Sigmoid colon (tissue), 7 donors: Measurements from ENCODE around the gene NCF2. TPM values are rescaled to one million over a fixed set of nuclear protein-coding genes. Genes with fewer than 3 reads are reported as not detected.
"Not testable (repeated sequence)": the region's sequence is repeated elsewhere in the genome, so short reads cannot be mapped to it uniquely, and the experiment has no call there.

Experiments
- DNase-seq: peaks from one replicate; pipeline ENCODE4 v3.0.0-alpha.2; 2019
- H3K27ac ChIP-seq, 4 donors: fragments of 200-600 bp; sonication (generic); one replicate each; pipeline ENCODE4 v1.5.1; 2016 to 2019; ENCODE audit warnings: mild to moderate bottlenecking in 1 of 4
- H3K27me3 ChIP-seq, 3 donors: fragments of 200-600 bp; sonication (generic); one replicate each; pipeline ENCODE4 v1.5.1; 2019; ENCODE audit warnings: mild to moderate bottlenecking in 1 of 3
- H3K36me3 ChIP-seq, 4 donors: fragments of 200-600 bp; sonication (generic); one replicate each; pipeline ENCODE4 v1.5.1; 2016 to 2019
- H3K4me1 ChIP-seq, 4 donors: fragments of 200-600 bp; sonication (generic); one replicate each; pipeline ENCODE4 v1.5.1; 2017 to 2019
- H3K4me3 ChIP-seq, 4 donors: fragments of 200-600 bp; sonication (generic); one replicate each; pipeline ENCODE4 v1.5.1; 2017 to 2019; ENCODE audit warnings: mild to moderate bottlenecking in 2 of 4, moderate library complexity in 1 of 4
- H3K9me3 ChIP-seq, 4 donors: fragments of 200-600 bp in 3 of 4; sonication (generic) in 3 of 4; one replicate each; pipeline versions ENCODE4 v1.5.1 to v1.6.1; 2013 to 2019
- CTCF ChIP-seq, 4 experiments: fragments of 450-650 bp in 3 of 4; fragments of 200-600 bp in 1 of 4; IDR thresholded peaks; one replicate each; pipeline ENCODE4 v1.5.1; 2016 to 2019; ENCODE audit warnings: antibody characterized with exemption in 4 of 4, mild to moderate bottlenecking in 3 of 4, moderate library complexity in 2 of 4
- EP300 ChIP-seq, 4 donors: sonication (generic); formaldehyde crosslinking; IDR thresholded peaks; one replicate each; pipeline ENCODE4 v1.6.1; 2017; ENCODE audit warnings: antibody characterized with exemption in 4 of 4
- POLR2A ChIP-seq, 2 donors: fragments of 450-650 bp; IDR thresholded peaks; one replicate each; pipeline ENCODE4 v1.6.1; 2016; ENCODE audit warnings: antibody characterized with exemption in 2 of 2, mild to moderate bottlenecking in 2 of 2, moderate library complexity in 2 of 2
- POLR2AphosphoS5 ChIP-seq, 4 donors: sonication (generic); formaldehyde crosslinking; IDR thresholded peaks; one replicate each; pipeline ENCODE4 v1.6.1; 2017; ENCODE audit warnings: antibody characterized with exemption in 4 of 4
- WGBS, 2 donors: extraction: QIAGEN DNeasy Blood & Tissue Kit; methylation state at CpG; one replicate each; pipeline ENCODE4 v1.1.7; 2013; 5-methylcytosine and 5-hydroxymethylcytosine counted together
- intact Hi-C: fragments of 100-400 bp; cut with DNase I; formaldehyde crosslinking; loops from one replicate; pipeline ENCODE4 v1.15.1; 2023
- polyA plus RNA-seq, 3 donors: library from polyadenylated mRNA; stranded (reverse); fragments of 200-250 nt; gene quantifications; one replicate each; pipeline ENCODE4 v1.2.3, GENCODE V29; 2013
- total RNA-seq, 4 donors: library from RNA; depleted of rRNA; stranded (reverse); fragments of >200 nt; gene quantifications; one replicate each; pipeline ENCODE4 v1.1.0, GENCODE V29; 2016
- donor health status: healthy with polysubstance abuse.
- donor health status: Bipolar disorder and iron deficiency.
- donor health status: healthy.

NCF2 gene
- total and polyA plus RNA-seq, 7 donors, result 5.0 to 16.3 (median 9.2) TPM

GRCh38 chr1:183619781-183620180, 29.5 kb upstream of the NCF2 start:
- peaks cover 0 to 5% (median 2%) of the 10 kb centered on the region in 4 donors for H3K36me3 ChIP-seq
- H3K9me3 ChIP-seq, result no peaks in the 10 kb centered on the region
- 51 to 63% methylated on average over 1 of the region's 1 CpG for WGBS, 2 donors
- no peak for DNase-seq
- no peak overlapping the region for H3K27ac ChIP-seq
- no peak overlapping the region for H3K4me3 ChIP-seq
- H3K27me3 ChIP-seq, result no peaks in the 10 kb centered on the region
- intact Hi-C loops, result loop anchor here (10.0 kb wide), 3 partner anchors 75 to 335 kb away; no protein-coding TSS in a partner anchor
- peaks cover 0 to 20% (median 9%) of the 10 kb centered on the region in 4 donors for H3K4me1 ChIP-seq
- TF ChIP-seq CTCF (IDR thresholded peaks at IDR 0.05), result no peak
- TF ChIP-seq EP300 (IDR thresholded peaks at IDR 0.05), result no peak
- no peak for TF ChIP-seq POLR2AphosphoS5 (IDR thresholded peaks at IDR 0.05)
- no peak for TF ChIP-seq POLR2A (IDR thresholded peaks at IDR 0.05)

- intact Hi-C loops, DNase-seq, H3K27ac ChIP-seq, H3K27me3 ChIP-seq, H3K9me3 ChIP-seq, H3K4me3 ChIP-seq, H3K36me3 ChIP-seq: not testable (repeated sequence)
- H3K4me1 ChIP-seq, result peaks cover 0 to 17% (median 7%) of the 10 kb centered on the region in 4 donors
- 75 to 77% methylated on average over 5 of the region's 5 CpGs for WGBS, 2 donors
Measured at GRCh38 chr1:183618202-183618601, 27.9 kb upstream of the NCF2 start.

- H3K9me3 ChIP-seq, H3K27ac ChIP-seq, H3K27me3 ChIP-seq, DNase-seq, intact Hi-C loops, H3K36me3 ChIP-seq, H3K4me3 ChIP-seq: not testable (repeated sequence)
- peaks cover 0 to 28% (median 24%) of the 10 kb centered on the region in 4 donors for H3K4me1 ChIP-seq
- 61 to 84% methylated on average over 3 of the region's 3 CpGs for WGBS, 2 donors
Measured at GRCh38 chr1:183612975-183613374, 22.7 kb upstream of the NCF2 start.

GRCh38 chr1:183612407-183612806, 22.1 kb upstream of the NCF2 start:
- TF ChIP-seq EP300 (IDR thresholded peaks at IDR 0.05) (no peak), POLR2A (IDR thresholded peaks at IDR 0.05) (no peak), POLR2AphosphoS5 (IDR thresholded peaks at IDR 0.05) (no peak), CTCF (IDR thresholded peaks at IDR 0.05) (no peak)
- Histone ChIP-seq H3K4me1 (peaks cover 0 to 30% (median 25%) of the 10 kb centered on the region in 4 donors), H3K9me3 (no peaks in the 10 kb centered on the region), H3K36me3 (no peaks in the 10 kb centered on the region), H3K27me3 (no peaks in the 10 kb centered on the region), H3K27ac (no peak overlapping the region), H3K4me3 (no peak overlapping the region)
- no peak for DNase-seq
- WGBS, 2 donors, result 21 to 64% methylated on average over 3 of the region's 3 CpGs
- intact Hi-C loops, result no loop called here

- Histone ChIP-seq H3K27ac (no peak overlapping the region), H3K36me3 (no peaks in the 10 kb centered on the region), H3K4me3 (no peak overlapping the region), H3K9me3 (no peaks in the 10 kb centered on the region), H3K27me3 (no peaks in the 10 kb centered on the region), H3K4me1 (peaks cover 0 to 30% (median 25%) of the 10 kb centered on the region in 4 donors)
- intact Hi-C loops, result no loop called here
- no peak for DNase-seq
- TF ChIP-seq CTCF (IDR thresholded peaks at IDR 0.05), result no peak
- no peak for TF ChIP-seq POLR2AphosphoS5 (IDR thresholded peaks at IDR 0.05)
- 42 to 44% methylated on average over 2 of the region's 2 CpGs for WGBS, 2 donors
Measured at GRCh38 chr1:183611021-183611420, 20.8 kb upstream of the NCF2 start.

GRCh38 chr1:183609759-183610452, 19.6 kb upstream of the NCF2 start:
- peaks cover 0 to 30% (median 25%) of the 10 kb centered on the region in 4 donors for H3K4me1 ChIP-seq
- no peaks in the 10 kb centered on the region for H3K36me3 ChIP-seq
- no peak for DNase-seq
- intact Hi-C loops, result no loop called here
- 44 to 52% methylated on average over 3 of the region's 3 CpGs for WGBS, 2 donors
- no peaks in the 10 kb centered on the region for H3K9me3 ChIP-seq
- no peak overlapping the region for H3K4me3 ChIP-seq
- TF ChIP-seq POLR2AphosphoS5 (IDR thresholded peaks at IDR 0.05), result no peak
- no peak for TF ChIP-seq EP300 (IDR thresholded peaks at IDR 0.05)
- TF ChIP-seq POLR2A (IDR thresholded peaks at IDR 0.05), result no peak
- TF ChIP-seq CTCF (IDR thresholded peaks at IDR 0.05), result no peak
- no peaks in the 10 kb centered on the region for H3K27me3 ChIP-seq
- peak overlapping the region; percentile 42 to 73 (median 72) for H3K27ac ChIP-seq
